ENCODE results near the gene SFSWAP. TPM values are rescaled to one million over a fixed set of nuclear protein-coding genes. Genes with fewer than 3 reads are reported as not detected.

Gene SFSWAP
- total and polyA plus RNA-seq, 2 experiments from 2014 or later, result 16.3 to 17.6 TPM

DNA sequence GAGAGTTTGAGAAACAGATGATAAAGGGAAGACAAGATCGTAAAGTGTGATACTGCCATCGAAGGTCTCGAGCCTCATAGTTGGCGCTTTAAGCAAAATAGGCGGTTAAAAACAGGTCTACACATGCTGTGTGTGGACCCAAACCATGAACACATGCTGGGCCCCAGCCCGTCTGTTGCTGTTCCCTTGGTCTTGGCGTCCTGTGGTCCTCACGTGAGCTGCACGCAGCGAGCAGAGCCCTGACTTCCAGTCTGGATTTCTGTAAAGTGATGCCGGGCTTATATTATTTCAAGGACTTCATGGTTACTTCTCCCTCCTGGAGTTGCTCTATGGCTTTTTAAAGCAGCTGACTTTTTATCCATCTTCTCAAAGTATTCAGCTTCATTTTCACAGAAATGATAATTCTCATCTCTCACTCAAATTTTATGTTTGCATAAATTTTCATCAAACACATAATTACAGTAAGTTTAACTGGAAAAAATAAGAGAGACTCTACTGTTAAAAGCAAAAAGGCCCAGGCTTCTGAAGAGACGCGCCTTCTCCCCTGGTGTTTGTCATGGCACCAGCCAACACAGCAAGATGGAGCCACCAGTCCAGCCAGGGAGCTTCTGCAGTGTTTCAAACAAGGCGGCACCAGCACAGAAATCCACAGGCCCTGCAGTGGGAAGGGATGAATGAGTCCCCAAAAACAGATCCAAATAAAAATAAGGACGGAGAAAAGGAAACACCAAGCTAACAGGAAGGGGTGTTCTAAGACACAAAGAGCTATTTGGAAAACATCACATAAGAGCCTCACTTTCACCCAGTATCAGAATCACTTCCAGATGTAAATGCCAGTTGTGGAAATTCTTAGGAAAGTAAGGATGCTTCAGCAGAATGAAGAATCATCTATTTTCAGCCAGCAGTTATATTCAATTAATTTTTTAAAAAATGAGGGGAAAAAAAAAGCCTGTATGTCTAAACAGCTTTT is 24.9 kb downstream of the SFSWAP start:
- no peak overlapping the region for H3K27ac ChIP-seq
- no peak overlapping the region for H2AFZ ChIP-seq
- H3K27me3 ChIP-seq (replicated peaks; ENCODE audit: insufficient read depth), result no peaks in the 10 kb centered on the region
- no peaks in the 10 kb centered on the region for H3K4me1 ChIP-seq (ENCODE audit: insufficient read depth)
- H3K9ac ChIP-seq, result no peak overlapping the region
- H3K9me2 ChIP-seq (ENCODE audit: insufficient read depth), result no peaks in the 10 kb centered on the region
- in situ Hi-C loops (cut with MboI), result no loop called here
- 86 to 87% methylated on average over 15 of the region's 15 CpGs for WGBS, 2 experiments (ENCODE audit: low coverage in 1 of 2, low lambda C conversion rate in 2 of 2, missing lambda C conversion rate in 2 of 2)
- H3K4me2 ChIP-seq (ENCODE audit: unreplicated experiment), result no peak overlapping the region
- no peak for DNase-seq
- H3K9me3 ChIP-seq (ENCODE audit: low read depth), result no peaks in the 10 kb centered on the region
- no peaks in the 10 kb centered on the region for H4K20me1 ChIP-seq (ENCODE audit: insufficient read depth)
- no peak for TF ChIP-seq EZH2phosphoT487 (IDR thresholded peaks at IDR 0.05; ENCODE audit: insufficient read depth, low read depth)
- TF ChIP-seq EZH2 (IDR thresholded peaks at IDR 0.05; ENCODE audit: insufficient read depth, poor library complexity, severe bottlenecking), result no peak
- peaks cover 8% of the 10 kb centered on the region; the same call in 1 of the 2 replicates for H3K36me3 ChIP-seq (ENCODE audit: low read depth)
- H3F3A ChIP-seq (ENCODE audit: insufficient read depth), result no peaks in the 10 kb centered on the region
- H3K79me2 ChIP-seq (ENCODE audit: insufficient read depth), result peaks cover 15% of the 10 kb centered on the region; the same call in 1 of the 2 replicates
- H3K4me3 ChIP-seq, result no peak overlapping the region

DNA sequence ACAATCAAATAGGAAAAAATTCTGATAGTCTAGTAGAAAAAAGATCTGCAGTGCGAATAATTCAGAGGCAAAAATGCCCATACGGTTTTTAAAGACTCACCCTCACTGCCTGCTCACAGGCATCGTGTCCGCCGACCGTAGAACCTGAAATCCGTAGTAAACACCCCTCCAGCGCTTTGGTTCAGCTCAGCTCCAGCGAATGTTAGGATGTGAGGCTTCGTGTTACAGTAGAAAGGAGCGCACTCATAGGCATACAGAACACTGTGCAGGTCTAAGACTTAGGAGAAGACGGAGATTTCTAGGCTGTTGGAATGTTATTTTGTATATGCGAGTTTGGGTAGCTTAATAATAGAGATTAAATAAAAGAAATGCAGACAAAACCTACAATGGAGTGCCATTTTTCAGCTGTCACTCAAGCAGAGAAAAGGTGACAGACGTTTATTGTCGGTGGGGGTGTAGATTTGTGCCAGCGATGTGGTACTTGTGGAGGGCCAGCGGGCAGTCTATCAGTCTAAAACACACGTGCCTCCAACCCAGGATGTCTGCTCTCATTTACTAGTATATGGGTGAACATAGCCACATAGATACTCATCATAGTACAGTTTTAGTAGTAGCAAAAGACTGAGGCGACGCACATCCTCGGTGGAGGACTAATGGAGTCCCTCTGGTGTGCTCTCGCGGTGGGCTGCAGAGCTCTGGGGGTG is 25.7 kb downstream of the SFSWAP start:
- H3K4me3 ChIP-seq, result no peak overlapping the region

DNA sequence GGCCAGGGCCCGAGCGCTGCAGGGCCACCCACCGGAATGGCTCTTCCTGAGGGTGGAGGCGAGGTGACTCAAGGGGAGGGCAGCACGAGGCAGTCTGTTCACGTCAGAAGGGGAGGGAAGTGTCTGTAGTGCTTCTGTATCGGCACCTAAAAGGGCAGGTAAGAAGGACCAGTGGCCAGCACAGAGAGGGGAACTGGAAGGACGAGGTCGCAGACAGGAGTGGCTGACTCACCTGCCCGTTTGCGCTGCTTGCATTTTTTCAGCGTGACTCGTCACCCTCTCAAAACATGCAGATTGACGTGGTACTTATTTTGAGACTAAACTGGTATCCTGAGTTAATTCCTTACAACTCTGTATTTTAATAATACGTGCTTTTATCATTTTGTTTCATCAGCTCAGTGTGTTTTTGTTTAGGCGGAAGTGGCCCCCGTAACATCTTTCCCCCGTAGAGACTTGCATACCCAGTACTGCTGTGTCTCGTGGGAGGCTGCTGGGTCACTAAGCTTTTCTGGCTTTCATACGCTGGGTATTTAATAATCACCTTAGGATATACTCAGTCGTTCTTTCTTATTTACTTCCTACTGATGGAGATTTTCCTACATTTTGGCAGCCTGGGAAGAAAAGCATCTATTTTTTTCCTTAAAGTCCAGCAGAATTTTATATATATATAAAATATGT is 26.4 kb downstream of the SFSWAP start:
- WGBS, 2 experiments (ENCODE audit: low coverage in 1 of 2, low lambda C conversion rate in 2 of 2, missing lambda C conversion rate in 2 of 2), result 80 to 83% methylated on average over 20 to 21 of the region's 21 CpGs
- Histone ChIP-seq H3K4me1 (ENCODE audit: insufficient read depth) (no peaks in the 10 kb centered on the region), H3K4me3 (no peak overlapping the region), H3K9me3 (ENCODE audit: low read depth) (no peaks in the 10 kb centered on the region), H3K79me2 (ENCODE audit: insufficient read depth) (peaks cover 15% of the 10 kb centered on the region; the same call in 1 of the 2 replicates), H3K9me2 (ENCODE audit: insufficient read depth) (no peaks in the 10 kb centered on the region), H4K20me1 (ENCODE audit: insufficient read depth) (no peaks in the 10 kb centered on the region), H3K27me3 (replicated peaks; ENCODE audit: insufficient read depth) (no peaks in the 10 kb centered on the region), H3K27ac (no peak overlapping the region), H3K36me3 (ENCODE audit: low read depth) (peaks cover 11% of the 10 kb centered on the region; the same call in 1 of the 2 replicates), H3K9ac (no peak overlapping the region), H2AFZ (no peak overlapping the region), H3F3A (ENCODE audit: insufficient read depth) (no peaks in the 10 kb centered on the region), H3K4me2 (ENCODE audit: unreplicated experiment) (no peak overlapping the region)
- in situ Hi-C loops (cut with MboI), result no loop called here
- peak; percentile 36 for DNase-seq
- no peak for TF ChIP-seq EZH2phosphoT487 (IDR thresholded peaks at IDR 0.05; ENCODE audit: insufficient read depth, low read depth)
- TF ChIP-seq EZH2 (IDR thresholded peaks at IDR 0.05; ENCODE audit: insufficient read depth, poor library complexity, severe bottlenecking), result no peak

More for the DNA sequence above, 25.7 kb downstream of the SFSWAP start:
- Histone ChIP-seq H3K79me2 (ENCODE audit: insufficient read depth) (peaks cover 15% of the 10 kb centered on the region; the same call in 1 of the 2 replicates), H3F3A (ENCODE audit: insufficient read depth) (no peaks in the 10 kb centered on the region), H3K9me2 (ENCODE audit: insufficient read depth) (no peaks in the 10 kb centered on the region), H3K4me2 (ENCODE audit: unreplicated experiment) (no peak overlapping the region), H2AFZ (no peak overlapping the region), H3K27ac (no peak overlapping the region), H3K9me3 (ENCODE audit: low read depth) (no peaks in the 10 kb centered on the region), H3K9ac (no peak overlapping the region), H3K36me3 (ENCODE audit: low read depth) (peaks cover 8% of the 10 kb centered on the region; the same call in 1 of the 2 replicates), H4K20me1 (ENCODE audit: insufficient read depth) (no peaks in the 10 kb centered on the region), H3K4me1 (ENCODE audit: insufficient read depth) (no peaks in the 10 kb centered on the region), H3K27me3 (replicated peaks; ENCODE audit: insufficient read depth) (no peaks in the 10 kb centered on the region)
- in situ Hi-C loops (cut with MboI), result no loop called here
- 95 to 98% methylated on average over 22 to 23 of the region's 23 CpGs for WGBS, 2 experiments (ENCODE audit: low coverage in 1 of 2, low lambda C conversion rate in 2 of 2, missing lambda C conversion rate in 2 of 2)
- no peak for DNase-seq
- TF ChIP-seq EZH2 (IDR thresholded peaks at IDR 0.05; ENCODE audit: insufficient read depth, poor library complexity, severe bottlenecking), result no peak

DNA sequence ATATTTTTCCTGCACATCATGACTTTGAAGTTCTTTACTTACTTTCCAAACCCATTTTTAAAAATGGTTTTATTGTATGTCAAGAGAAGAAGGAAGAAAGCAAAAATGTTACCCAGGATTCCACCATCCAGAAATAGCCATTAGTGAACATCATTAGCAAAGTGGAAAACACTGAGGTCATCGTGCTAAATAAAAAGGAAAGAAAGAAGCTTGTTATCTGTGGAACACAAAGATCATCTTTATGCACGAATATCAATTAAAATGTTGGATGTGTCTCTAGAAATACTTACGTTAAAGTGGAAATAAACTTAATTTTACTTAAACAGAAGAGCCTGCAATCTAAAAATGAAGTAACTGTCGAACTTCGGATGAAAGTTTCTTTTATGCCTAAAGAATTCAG is 27.3 kb downstream of the SFSWAP start:
- H3K36me3 ChIP-seq (ENCODE audit: low read depth), result peaks cover 17% of the 10 kb centered on the region; the same call in 1 of the 2 replicates

More for the DNA sequence above, 27.3 kb downstream of the SFSWAP start:
- 90 to 94% methylated on average over 5 of the region's 5 CpGs for WGBS, 2 experiments (ENCODE audit: low coverage in 1 of 2, low lambda C conversion rate in 2 of 2, missing lambda C conversion rate in 2 of 2)
- no peak overlapping the region for H3K4me3 ChIP-seq
- H3K27me3 ChIP-seq (replicated peaks; ENCODE audit: insufficient read depth), result no peaks in the 10 kb centered on the region
- peaks cover 15% of the 10 kb centered on the region; the same call in 1 of the 2 replicates for H3K79me2 ChIP-seq (ENCODE audit: insufficient read depth)
- H3K9me2 ChIP-seq (ENCODE audit: insufficient read depth), result no peaks in the 10 kb centered on the region
- H3K9me3 ChIP-seq (ENCODE audit: low read depth), result no peaks in the 10 kb centered on the region
- H2AFZ ChIP-seq, result no peak overlapping the region
- H4K20me1 ChIP-seq (ENCODE audit: insufficient read depth), result no peaks in the 10 kb centered on the region
- H3K4me2 ChIP-seq (ENCODE audit: unreplicated experiment), result no peak overlapping the region
- no peaks in the 10 kb centered on the region for H3K4me1 ChIP-seq (ENCODE audit: insufficient read depth)
- in situ Hi-C loops (cut with MboI), result no loop called here
- H3F3A ChIP-seq (ENCODE audit: insufficient read depth), result no peaks in the 10 kb centered on the region
- H3K27ac ChIP-seq, result no peak overlapping the region
- TF ChIP-seq EZH2phosphoT487 (IDR thresholded peaks at IDR 0.05; ENCODE audit: insufficient read depth, low read depth) (no peak), EZH2 (IDR thresholded peaks at IDR 0.05; ENCODE audit: insufficient read depth, poor library complexity, severe bottlenecking) (no peak)
- H3K9ac ChIP-seq, result no peak overlapping the region
- no peak for DNase-seq

Measured in GM23248 (cell line).